Choroid plexus epithelial cell (primary cell): Measurements from ENCODE around the gene LIMK1.

Experiments used
- DNase-seq: peaks from one replicate; pipeline ENCODE4 v3.0.0-alpha.2; 2010; ENCODE audit warnings: low read depth
- H3K4me3 ChIP-seq: 2 replicates; pipeline ENCODE4 v1.5.1; 2011; ENCODE audit warnings: low read depth, mild to moderate bottlenecking, control low read depth, low read length, moderate library complexity
- CTCF ChIP-seq: conservative IDR thresholded peaks from 2 replicates; pipeline ENCODE4 v1.5.1; 2011; ENCODE audit warnings: low read depth, mild to moderate bottlenecking, control low read depth, inconsistent platforms, low read length, moderate library complexity

The LIMK1 gene

GRCh38 chr7:74057216-74057925, 26.2 kb upstream of the LIMK1 start:
- DNase-seq: no peak
- H3K4me3 ChIP-seq: no peak overlapping the region
- TF ChIP-seq CTCF: no peak

GRCh38 chr7:74057987-74058386, 25.6 kb upstream of the LIMK1 start:
- TF ChIP-seq CTCF: no peak
- no peak overlapping the region for H3K4me3 ChIP-seq
- no peak for DNase-seq

GRCh38 chr7:74058486-74058885, 25.1 kb upstream of the LIMK1 start:
- DNase-seq: no peak
- no peak for TF ChIP-seq CTCF
- H3K4me3 ChIP-seq: no peak overlapping the region

GRCh38 chr7:74059037-74059436, 24.6 kb upstream of the LIMK1 start:
- DNase-seq: no peak
- no peak for TF ChIP-seq CTCF
- H3K4me3 ChIP-seq: no peak overlapping the region

GRCh38 chr7:74059681-74060588, 23.7 kb upstream of the LIMK1 start:
- TF ChIP-seq CTCF: peak; percentile 14
- H3K4me3 ChIP-seq: no peak overlapping the region
- DNase-seq: no peak

GRCh38 chr7:74061840-74062539, 21.6 kb upstream of the LIMK1 start:
- DNase-seq: peak; percentile 96
- peak overlapping the region; percentile 23 for H3K4me3 ChIP-seq
- no peak for TF ChIP-seq CTCF
